GM12878 (cell line): ENCODE measurements around the gene SPI1.

Source experiments
- NBN ChIP-seq: fragments of 450-650 bp; IDR thresholded peaks from 2 replicates; pipeline ENCODE4 v1.6.1; 2016
- NR2C2 ChIP-seq: IDR thresholded peaks from 2 replicates; pipeline ENCODE4 v1.6.1; 2011; ENCODE audit warnings: borderline replicate concordance, low read depth; ENCODE audit not compliant: control insufficient read depth, insufficient read length
- POLR2A ChIP-seq: IDR thresholded peaks from 2 replicates; pipeline ENCODE4 v1.6.1; 2011; ENCODE audit warnings: low read depth, mild to moderate bottlenecking, low read length
- POLR2AphosphoS5 ChIP-seq: IDR thresholded peaks from 2 replicates; pipeline ENCODE4 v1.6.1; 2011; ENCODE audit warnings: mild to moderate bottlenecking, low read length, inconsistent platforms
- ZSCAN29 ChIP-seq: fragments of 450-650 bp; IDR thresholded peaks from 2 replicates; pipeline ENCODE4 v1.6.1; 2017; ENCODE audit warnings: mild to moderate bottlenecking, moderate library complexity

- no peak for TF ChIP-seq POLR2A
- TF ChIP-seq NR2C2: no peak
- no peak for TF ChIP-seq NBN
- TF ChIP-seq POLR2AphosphoS5: no peak
- TF ChIP-seq ZSCAN29: no peak
Measured at GRCh38 chr11:47377571-47378009, 757 bp downstream of the SPI1 start.
